GM12878 (cell line): ENCODE data around the gene STYXL2. TPM values are rescaled to one million over a fixed set of nuclear protein-coding genes. Genes with fewer than 3 reads are reported as not detected.

Experiments used
- ATAC-seq: fragments of 200-7000 bp; cut with Tn5 transposase; 3 replicates; pipeline ENCODE4 v1.9.1; 2020; ENCODE audit warnings: mild to moderate bottlenecking, moderate library complexity
- BruUV-seq: library from RNA; stranded (reverse); fragments of 400-500 nt; replicated peaks from 2 replicates; lab custom pipeline; 2021; lab: Mats Ljungman, UMichigan
- CTCF ChIA-PET: fragments of 300-600 bp; sonication (Branson Sonifier 250); formaldehyde crosslinking; extraction: SDS; loops from one replicate; lab custom pipeline; 2021; ENCODE audit warnings: inconsistent platforms; lab: Yijun Ruan, JAX
- POLR2A ChIA-PET: fragments of 350-600 bp; formaldehyde crosslinking; extraction: SDS; loops from one replicate; lab custom pipeline; 2021; ENCODE audit warnings: inconsistent platforms; lab: Charles Lee
- RAD21 ChIA-PET: fragments of 300-600 bp; sonication (Branson Sonifier 250); formaldehyde crosslinking; loops from one replicate; lab custom pipeline; 2023; ENCODE audit warnings: antibody characterized with exemption; ENCODE audit not compliant: unreplicated experiment; lab: Charles Lee
- SMC1A ChIA-PET: fragments of 300-600 bp; sonication (Branson Sonifier 250); formaldehyde crosslinking; loops from one replicate; lab custom pipeline; 2023; ENCODE audit not compliant: unreplicated experiment, uncharacterized antibody; lab: Charles Lee
- DNase-seq: peaks from one replicate; pipeline ENCODE4 v3.0.0-alpha.2; 2011; ENCODE audit warnings: low read depth, low spot score
- FAIRE-seq: peaks from 3 replicates; lab custom pipeline; 2011; peaks lifted over from hg19 to GRCh38; lab: Jason Lieb, UNC
- H2AFZ ChIP-seq: 2 replicates; pipeline ENCODE4 v1.6.0; 2011; ENCODE audit warnings: low read depth, low read length, control low read depth; ENCODE audit not compliant: control insufficient read depth
- H3K27ac ChIP-seq: 2 replicates; pipeline ENCODE4 v1.5.1; 2011; ENCODE audit warnings: control low read depth; ENCODE audit not compliant: control insufficient read depth, insufficient read depth
- H3K27me3 ChIP-seq, 2 experiments: replicated peaks in 1 of 2; 2 replicates each; pipeline versions ENCODE4 v1.6.0 to v1.6.1; 2011; ENCODE audit warnings: low read length in 1 of 2; ENCODE audit not compliant: control insufficient read depth in 2 of 2, insufficient read depth in 2 of 2
- H3K36me3 ChIP-seq, 2 experiments: 2 replicates each; pipeline ENCODE4 v1.5.1; 2011; ENCODE audit warnings: low read length in 1 of 2; ENCODE audit not compliant: control insufficient read depth in 2 of 2, insufficient read depth in 2 of 2
- H3K4me1 ChIP-seq: 2 replicates; pipeline ENCODE4 v1.6.1; 2011; ENCODE audit warnings: mild to moderate bottlenecking, low read length, moderate library complexity, mixed read lengths; ENCODE audit not compliant: control insufficient read depth, insufficient read depth
- H3K4me2 ChIP-seq: 2 replicates; pipeline ENCODE4 v1.6.0; 2011; ENCODE audit warnings: control low read depth; ENCODE audit not compliant: control insufficient read depth, insufficient read depth
- H3K4me3 ChIP-seq: fragments of 200-600 bp; sonication (generic); 2 replicates; pipeline ENCODE4 v1.5.1; 2016
- H3K79me2 ChIP-seq: 2 replicates; pipeline ENCODE4 v1.6.0; 2011; ENCODE audit warnings: low read length; ENCODE audit not compliant: control insufficient read depth, insufficient read depth
- H3K9ac ChIP-seq: 2 replicates; pipeline ENCODE4 v1.8.0; 2011; ENCODE audit warnings: low read length, control low read depth, mixed read lengths; ENCODE audit not compliant: control insufficient read depth, insufficient read depth
- H3K9me3 ChIP-seq: replicated peaks from 3 replicates; pipeline ENCODE4 v1.5.1; 2011; ENCODE audit warnings: mild to moderate bottlenecking, low read length; ENCODE audit not compliant: control insufficient read depth, insufficient read depth
- H4K20me1 ChIP-seq: 2 replicates; pipeline ENCODE4 v1.6.0; 2011; ENCODE audit not compliant: control insufficient read depth, insufficient read depth
- ATF2 ChIP-seq: IDR thresholded peaks from 2 replicates; pipeline ENCODE4 v1.6.1; 2012; ENCODE audit warnings: low read length, inconsistent platforms
- FOXK2 ChIP-seq: fragments of 450-650 bp; IDR thresholded peaks from 2 replicates; pipeline ENCODE4 v1.6.1; 2017; ENCODE audit warnings: mild to moderate bottlenecking, moderate library complexity
- GABPA ChIP-seq: IDR thresholded peaks from 2 replicates; pipeline ENCODE4 v1.6.1; 2014; ENCODE audit warnings: antibody characterized with exemption, low read depth, mild to moderate bottlenecking, inconsistent platforms
- HDGF ChIP-seq: fragments of 450-650 bp; IDR thresholded peaks from 2 replicates; pipeline ENCODE4 v1.6.1; 2016; ENCODE audit warnings: antibody characterized with exemption
- MTA3 ChIP-seq: IDR thresholded peaks from 2 replicates; pipeline ENCODE4 v1.6.1; 2012; ENCODE audit warnings: low read length, inconsistent platforms, borderline replicate concordance
- MYB ChIP-seq: fragments of 150-350 bp; IDR thresholded peaks from 2 replicates; pipeline ENCODE4 v1.6.1; 2014; ENCODE audit warnings: mild to moderate bottlenecking, low read depth, low read length, borderline replicate concordance
- NFYA ChIP-seq: IDR thresholded peaks from 2 replicates; pipeline ENCODE4 v1.6.1; 2011; ENCODE audit warnings: low read depth, mild to moderate bottlenecking, low read length, improper control_type of control experiment, borderline replicate concordance
- NR2C1 ChIP-seq: fragments of 450-650 bp; IDR thresholded peaks from 2 replicates; pipeline ENCODE4 v1.6.1; 2017; ENCODE audit warnings: antibody characterized with exemption, mild to moderate bottlenecking, moderate library complexity
- POLR2AphosphoS2 ChIP-seq: IDR thresholded peaks from 2 replicates; pipeline ENCODE4 v1.6.1; 2011; ENCODE audit warnings: low read depth, mild to moderate bottlenecking, low read length, improper control_type of control experiment, moderate library complexity
- SMC3 ChIP-seq: IDR thresholded peaks from 2 replicates; pipeline ENCODE4 v1.6.1; 2011; ENCODE audit warnings: low read length, improper control_type of control experiment, borderline replicate concordance
- STAT3 ChIP-seq: IDR thresholded peaks from 2 replicates; pipeline ENCODE4 v1.6.1; 2011; ENCODE audit warnings: low read depth, low read length, improper control_type of control experiment
- YBX1 ChIP-seq: fragments of 450-650 bp; IDR thresholded peaks from 2 replicates; pipeline ENCODE4 v1.6.1; 2016; ENCODE audit warnings: antibody characterized with exemption
- ZNF592 ChIP-seq: fragments of 450-650 bp; IDR thresholded peaks from 2 replicates; pipeline ENCODE4 v1.6.1; 2017; ENCODE audit warnings: mild to moderate bottlenecking, moderate library complexity
- ZSCAN29 ChIP-seq: fragments of 450-650 bp; IDR thresholded peaks from 2 replicates; pipeline ENCODE4 v1.6.1; 2017; ENCODE audit warnings: mild to moderate bottlenecking, moderate library complexity
- ZZZ3 ChIP-seq: IDR thresholded peaks from 2 replicates; pipeline ENCODE4 v1.6.1; 2011; ENCODE audit warnings: low read depth; ENCODE audit not compliant: control insufficient read depth, insufficient read length
- WGBS: methylation state at CpG from one replicate; pipeline ENCODE4 v1.1.6; 2016; ENCODE audit warnings: low lambda C conversion rate; ENCODE audit not compliant: insufficient replicate concordance, insufficient coverage; ENCODE audit errors: missing lambda C conversion rate; 5-methylcytosine and 5-hydroxymethylcytosine counted together
- in situ Hi-C: fragments of 300-500 bp; cut with MboI; formaldehyde crosslinking; loops from 9 replicates; pipeline ENCODE4 v1.14.3; 2018; ENCODE audit warnings: mixed read lengths
- intact Hi-C: fragments of 100-400 bp; cut with micrococcal nuclease; formaldehyde crosslinking; loops from one replicate; pipeline ENCODE4 v1.14.2; 2022; ENCODE audit not compliant: unreplicated experiment
- polyA plus RNA-seq, 11 experiments: library from polyadenylated mRNA; depleted of rRNA in 4 of 11; unstranded in 6 of 11; stranded (reverse) in 5 of 11; fragments of >200 nt; fragmentation: Nextera tagmentation in 4 of 11; fragmentation: Illumina TruSeq in 1 of 11; extraction: Ambion mirVana in 4 of 11; extraction: Trizol in 1 of 11; gene quantifications; 1 replicate in 1 of 11; 2 replicates in 10 of 11; pipeline versions ENCODE4 v1.2.1 to v1.2.3, GENCODE V29; 2011 to 2016; ENCODE audit warnings: inconsistent platforms in 2 of 11, missing spikeins in 2 of 11, low read depth in 1 of 11
- total RNA-seq, 4 experiments: library from RNA; depleted of rRNA in 3 of 4; stranded (reverse); fragments of >200 nt in 3 of 4; fragmentation: Illumina TruSeq in 1 of 4; extraction: Trizol in 1 of 4; gene quantifications; 2 replicates each; pipeline versions ENCODE4 v1.2.1 to v1.2.3, GENCODE V29; 2013 to 2021
- TF ChIP-seq, protein P1 (sequence below): fragments of 450-650 bp; IDR thresholded peaks from 2 replicates; pipeline ENCODE4 v1.6.1; 2017; ENCODE audit warnings: mild to moderate bottlenecking, moderate library complexity

The STYXL2 gene
- total and polyA plus RNA-seq, 10 of the 15 experiments (the other 5 are each of a cell fraction or from before 2014, with no cell fraction given): under 0.01 to 0.08 (median 0.03) TPM; not detected in 7

- H3K27ac ChIP-seq: no peak overlapping the region
- CTCF ChIA-PET: no interaction called here
- no peak for TF ChIP-seq STAT3
- no peak for TF ChIP-seq ZSCAN29
- no peak for TF ChIP-seq FOXK2
- TF ChIP-seq ZZZ3: no peak
- TF ChIP-seq ATF2: no peak
- no peak for TF ChIP-seq GABPA
- no peak for TF ChIP-seq POLR2AphosphoS2
- no peak for TF ChIP-seq HDGF
- no peak for TF ChIP-seq ZNF592
- no peak for TF ChIP-seq MYB
- TF ChIP-seq MTA3: no peak
- no peak for TF ChIP-seq NFYA
- TF ChIP-seq SMC3: no peak
- TF ChIP-seq, protein P1, sequence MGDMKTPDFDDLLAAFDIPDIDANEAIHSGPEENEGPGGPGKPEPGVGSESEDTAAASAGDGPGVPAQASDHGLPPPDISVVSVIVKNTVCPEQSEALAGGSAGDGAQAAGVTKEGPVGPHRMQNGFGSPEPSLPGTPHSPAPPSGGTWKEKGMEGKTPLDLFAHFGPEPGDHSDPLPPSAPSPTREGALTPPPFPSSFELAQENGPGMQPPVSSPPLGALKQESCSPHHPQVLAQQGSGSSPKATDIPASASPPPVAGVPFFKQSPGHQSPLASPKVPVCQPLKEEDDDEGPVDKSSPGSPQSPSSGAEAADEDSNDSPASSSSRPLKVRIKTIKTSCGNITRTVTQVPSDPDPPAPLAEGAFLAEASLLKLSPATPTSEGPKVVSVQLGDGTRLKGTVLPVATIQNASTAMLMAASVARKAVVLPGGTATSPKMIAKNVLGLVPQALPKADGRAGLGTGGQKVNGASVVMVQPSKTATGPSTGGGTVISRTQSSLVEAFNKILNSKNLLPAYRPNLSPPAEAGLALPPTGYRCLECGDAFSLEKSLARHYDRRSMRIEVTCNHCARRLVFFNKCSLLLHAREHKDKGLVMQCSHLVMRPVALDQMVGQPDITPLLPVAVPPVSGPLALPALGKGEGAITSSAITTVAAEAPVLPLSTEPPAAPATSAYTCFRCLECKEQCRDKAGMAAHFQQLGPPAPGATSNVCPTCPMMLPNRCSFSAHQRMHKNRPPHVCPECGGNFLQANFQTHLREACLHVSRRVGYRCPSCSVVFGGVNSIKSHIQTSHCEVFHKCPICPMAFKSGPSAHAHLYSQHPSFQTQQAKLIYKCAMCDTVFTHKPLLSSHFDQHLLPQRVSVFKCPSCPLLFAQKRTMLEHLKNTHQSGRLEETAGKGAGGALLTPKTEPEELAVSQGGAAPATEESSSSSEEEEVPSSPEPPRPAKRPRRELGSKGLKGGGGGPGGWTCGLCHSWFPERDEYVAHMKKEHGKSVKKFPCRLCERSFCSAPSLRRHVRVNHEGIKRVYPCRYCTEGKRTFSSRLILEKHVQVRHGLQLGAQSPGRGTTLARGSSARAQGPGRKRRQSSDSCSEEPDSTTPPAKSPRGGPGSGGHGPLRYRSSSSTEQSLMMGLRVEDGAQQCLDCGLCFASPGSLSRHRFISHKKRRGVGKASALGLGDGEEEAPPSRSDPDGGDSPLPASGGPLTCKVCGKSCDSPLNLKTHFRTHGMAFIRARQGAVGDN: no peak
- TF ChIP-seq YBX1: no peak
- no peak for TF ChIP-seq NR2C1
Measured at GRCh38 chr1:167130829-167131510, 37.1 kb downstream of the STYXL2 start.

More at GRCh38 chr1:167130829-167131510, 37.1 kb downstream of the STYXL2 start:
- RAD21 ChIA-PET: interaction anchor here (1.3 kb wide), 1 partner anchor 64 kb away, joined by 4 read pairs; no protein-coding TSS in a partner anchor
- DNase-seq: no peak
- intact Hi-C loops (no loop called here), in situ Hi-C loops (no loop called here)
- SMC1A ChIA-PET: interaction anchor here (0.8 kb wide), 1 partner anchor 65 kb away, joined by 3 read pairs; no protein-coding TSS in a partner anchor
- Histone ChIP-seq H3K79me2 (no peaks in the 10 kb centered on the region), H3K4me2 (no peak overlapping the region), H3K4me3 (no peak overlapping the region), H2AFZ (no peak overlapping the region), H3K4me1 (no peaks in the 10 kb centered on the region), H3K9ac (no peak overlapping the region), H3K36me3 (no peaks in the 10 kb centered on the region), H4K20me1 (no peaks in the 10 kb centered on the region), H3K27me3 (peaks cover 7 to 8% of the 10 kb centered on the region in 2 experiments; a peak in 2 of 4 replicates), H3K9me3 (no peaks in the 10 kb centered on the region)
- WGBS: 2% methylated on average over 4 of the region's 4 CpGs
- POLR2A ChIA-PET: no interaction called here
- ATAC-seq: no peak
- BruUV-seq: no TSS peak
- FAIRE-seq: no peak
